Brain microvascular endothelial cell (primary cell): Measurements from ENCODE around the gene ASIC1.

ENCODE experiments used
- DNase-seq: peaks from one replicate; pipeline ENCODE4 v3.0.0-alpha.2; 2020
- H3K27ac ChIP-seq: fragments of 250-450 bp; sonication (Bioruptor Pico); 2 replicates; pipeline ENCODE4 v1.5.1; 2020; ENCODE audit warnings: mild to moderate bottlenecking, moderate library complexity
- H3K27me3 ChIP-seq: fragments of 250-450 bp; sonication (Bioruptor Pico); replicated peaks from 2 replicates; pipeline ENCODE4 v1.5.1; 2020; ENCODE audit warnings: mild to moderate bottlenecking
- H3K36me3 ChIP-seq: fragments of 250-450 bp; sonication (Bioruptor Pico); replicated peaks from 2 replicates; pipeline ENCODE4 v1.5.1; 2020; ENCODE audit warnings: mild to moderate bottlenecking
- H3K4me3 ChIP-seq: 2 replicates; pipeline ENCODE4 v1.5.1; 2011; ENCODE audit warnings: low read depth, mild to moderate bottlenecking, control low read depth, low read length, moderate library complexity
- CTCF ChIP-seq: IDR thresholded peaks from 2 replicates; pipeline ENCODE4 v1.5.1; 2011; ENCODE audit warnings: low read depth, mild to moderate bottlenecking, moderate library complexity, low read length, control low read depth, inconsistent platforms; ENCODE audit errors: missing control alignments
- in situ Hi-C: cut with HindIII; loops from 2 replicates; pipeline ENCODE4 v1.10.0; 2017; ENCODE audit warnings: low sequenced_read_pairs, low pct_ligation_motif_present

ASIC1 gene

DNA sequence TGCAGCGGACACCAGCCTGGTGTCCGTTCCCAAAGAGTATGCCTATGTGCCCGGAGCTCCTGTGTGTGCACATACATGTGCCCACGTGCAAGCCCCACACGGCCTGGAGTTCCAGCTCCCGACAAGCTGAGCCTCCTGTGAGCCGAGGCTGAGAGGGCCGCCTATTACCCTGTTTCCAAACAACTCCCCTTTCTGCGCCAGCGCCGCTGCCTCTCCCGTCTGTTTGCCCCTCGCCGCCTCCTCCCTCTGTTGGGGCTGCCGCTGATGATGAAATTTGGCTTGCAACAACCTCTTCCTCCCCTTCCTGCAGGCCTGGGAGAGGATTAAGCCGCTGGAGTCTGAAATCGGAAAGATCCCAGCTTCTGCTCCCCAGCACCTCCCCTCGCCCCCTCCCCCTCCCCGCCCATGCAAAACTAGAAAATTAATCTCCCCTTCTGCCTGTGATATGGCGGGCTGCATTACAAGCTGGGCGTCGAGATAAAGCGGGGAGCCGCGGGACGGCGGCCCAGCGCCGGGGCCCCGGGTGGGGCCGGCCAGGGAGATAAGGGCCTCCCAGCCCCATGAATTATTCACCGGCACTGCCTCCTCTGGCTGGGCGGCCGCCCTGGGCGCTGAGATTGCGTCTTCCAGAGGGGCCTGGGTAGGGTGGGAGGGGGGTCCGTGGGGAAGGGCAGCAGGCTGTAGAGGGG is 6.8 kb upstream of the ASIC1 start:
- H3K36me3 ChIP-seq, result no peaks in the 10 kb centered on the region
- peaks cover 21% of the 10 kb centered on the region for H3K27me3 ChIP-seq
- in situ Hi-C loops, result no loop called here
- DNase-seq, result no peak
- peak overlapping the region; percentile 34 for H3K4me3 ChIP-seq
- no peak for TF ChIP-seq CTCF
- H3K27ac ChIP-seq, result no peak overlapping the region

- H3K27me3 ChIP-seq, result peaks cover 21% of the 10 kb centered on the region
- H3K4me3 ChIP-seq, result no peak overlapping the region
- TF ChIP-seq CTCF, result no peak
- in situ Hi-C loops, result no loop called here
- H3K27ac ChIP-seq, result no peak overlapping the region
- DNase-seq, result no peak
- H3K36me3 ChIP-seq, result no peaks in the 10 kb centered on the region
Observed at GRCh38 chr12:50051101-50051806, 6.1 kb upstream of the ASIC1 start.

DNA sequence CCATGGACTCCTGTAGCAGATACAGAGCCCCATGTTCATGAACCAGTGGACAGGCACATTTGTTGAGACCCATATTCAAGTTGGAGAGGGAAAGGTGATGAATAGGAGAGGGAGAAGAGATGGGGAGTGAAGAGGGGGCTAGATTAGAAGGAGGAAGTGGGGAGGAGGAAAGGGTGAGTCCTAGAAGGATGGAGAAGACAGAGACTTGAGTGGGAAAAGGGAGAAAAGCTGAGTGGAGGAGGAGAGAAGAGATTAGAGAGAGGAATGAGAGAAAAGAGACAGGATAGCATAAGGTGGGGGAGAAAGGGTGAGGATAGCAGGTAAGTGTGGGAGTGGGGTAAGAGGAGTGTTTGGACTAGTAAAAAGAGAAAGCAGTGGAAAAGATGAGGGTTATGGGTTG is 4.9 kb upstream of the ASIC1 start:
- no peak for TF ChIP-seq CTCF
- in situ Hi-C loops, result no loop called here

GRCh38 chr12:50052964-50053363 is 4.4 kb upstream of the ASIC1 start:
- Histone ChIP-seq H3K4me3 (no peak overlapping the region), H3K27ac (no peak overlapping the region), H3K36me3 (no peaks in the 10 kb centered on the region), H3K27me3 (peaks cover 21% of the 10 kb centered on the region)
- in situ Hi-C loops, result no loop called here
- no peak for DNase-seq
- peak; percentile 4 for TF ChIP-seq CTCF

More for the DNA sequence above, 4.9 kb upstream of the ASIC1 start:
- no peak overlapping the region for H3K27ac ChIP-seq
- no peak for DNase-seq
- no peak overlapping the region for H3K4me3 ChIP-seq
- no peaks in the 10 kb centered on the region for H3K36me3 ChIP-seq
- H3K27me3 ChIP-seq, result peaks cover 21% of the 10 kb centered on the region

GRCh38 chr12:50053583-50053982 is 3.8 kb upstream of the ASIC1 start:
- no peak for TF ChIP-seq CTCF
- no peak overlapping the region for H3K27ac ChIP-seq
- no peaks in the 10 kb centered on the region for H3K36me3 ChIP-seq
- H3K27me3 ChIP-seq, result peaks cover 21% of the 10 kb centered on the region
- DNase-seq, result no peak
- H3K4me3 ChIP-seq, result no peak overlapping the region
- in situ Hi-C loops, result no loop called here
